WTC11 (cell line): ENCODE results near the gene STK32C.

Source experiments
- CTCF ChIP-seq: fragments of 200-600 bp; IDR thresholded peaks from 2 replicates; pipeline ENCODE4 v1.8.0; 2022; ENCODE audit warnings: antibody characterized with exemption
- E2F1 ChIP-seq: sonication (generic); formaldehyde crosslinking; IDR thresholded peaks from 2 replicates; pipeline ENCODE4 v1.8.0; 2022; ENCODE audit warnings: mild to moderate bottlenecking, missing genetic modification reagents
- ELF4 ChIP-seq: sonication (generic); formaldehyde crosslinking; IDR thresholded peaks from 2 replicates; pipeline ENCODE4 v1.8.1; 2022; ENCODE audit warnings: low read depth, mild to moderate bottlenecking, moderate library complexity, missing genetic modification reagents
- KAT7 ChIP-seq: sonication (generic); formaldehyde crosslinking; IDR thresholded peaks from 2 replicates; pipeline ENCODE4 v1.8.1; 2023; ENCODE audit warnings: missing genetic modification reagents, mild to moderate bottlenecking, borderline replicate concordance
- NFYB ChIP-seq: sonication (generic); formaldehyde crosslinking; conservative IDR thresholded peaks from 2 replicates; pipeline ENCODE4 v1.8.0; 2022; ENCODE audit warnings: low read depth, missing genetic modification reagents
- NR3C1 ChIP-seq: sonication (generic); formaldehyde crosslinking; conservative IDR thresholded peaks from 2 replicates; pipeline ENCODE4 v1.8.1; 2023; ENCODE audit warnings: low read depth, mild to moderate bottlenecking, missing genetic modification reagents
- SMAD3 ChIP-seq: sonication (generic); formaldehyde crosslinking; IDR thresholded peaks from 2 replicates; pipeline ENCODE4 v1.8.0; 2022; ENCODE audit warnings: missing genetic modification reagents, mild to moderate bottlenecking, borderline replicate concordance

GRCh38 chr10:132192991-132193665, 114.6 kb downstream of the STK32C start:
- TF ChIP-seq CTCF = no peak
- TF ChIP-seq NR3C1 (CRISPR knock-in tag) = no peak
- TF ChIP-seq NFYB = no peak
- no peak for TF ChIP-seq KAT7 (CRISPR knock-in tag)
- no peak for TF ChIP-seq E2F1 (CRISPR knock-in tag)
- no peak for TF ChIP-seq ELF4 (CRISPR knock-in tag)
- no peak for TF ChIP-seq SMAD3 (CRISPR knock-in tag)
